Neural cell (in vitro differentiated cells): Measurements from ENCODE around the gene TNS1.

Experiments
- EP300 ChIP-seq: fragments of 450-650 bp; conservative IDR thresholded peaks from 2 replicates; pipeline ENCODE4 v1.6.1; 2014; ENCODE audit warnings: antibody characterized with exemption, mild to moderate bottlenecking, moderate library complexity; ENCODE audit not compliant: poor library complexity, severe bottlenecking
- POLR2AphosphoS5 ChIP-seq: IDR thresholded peaks from 2 replicates; pipeline ENCODE4 v1.6.1; 2012
- REST ChIP-seq: IDR thresholded peaks from 2 replicates; pipeline ENCODE4 v1.6.1; 2012; ENCODE audit warnings: borderline replicate concordance
- SMC3 ChIP-seq: fragments of 450-650 bp; conservative IDR thresholded peaks from 2 replicates; pipeline ENCODE4 v1.6.1; 2014; ENCODE audit warnings: antibody characterized with exemption, mild to moderate bottlenecking, moderate library complexity; ENCODE audit not compliant: poor library complexity
- TF ChIP-seq, protein P1 (sequence below): fragments of 450-650 bp; IDR thresholded peaks from 2 replicates; pipeline ENCODE4 v1.5.1; 2014; ENCODE audit warnings: antibody characterized with exemption, mild to moderate bottlenecking, moderate library complexity; ENCODE audit not compliant: poor library complexity, severe bottlenecking

- TF ChIP-seq, protein P1, sequence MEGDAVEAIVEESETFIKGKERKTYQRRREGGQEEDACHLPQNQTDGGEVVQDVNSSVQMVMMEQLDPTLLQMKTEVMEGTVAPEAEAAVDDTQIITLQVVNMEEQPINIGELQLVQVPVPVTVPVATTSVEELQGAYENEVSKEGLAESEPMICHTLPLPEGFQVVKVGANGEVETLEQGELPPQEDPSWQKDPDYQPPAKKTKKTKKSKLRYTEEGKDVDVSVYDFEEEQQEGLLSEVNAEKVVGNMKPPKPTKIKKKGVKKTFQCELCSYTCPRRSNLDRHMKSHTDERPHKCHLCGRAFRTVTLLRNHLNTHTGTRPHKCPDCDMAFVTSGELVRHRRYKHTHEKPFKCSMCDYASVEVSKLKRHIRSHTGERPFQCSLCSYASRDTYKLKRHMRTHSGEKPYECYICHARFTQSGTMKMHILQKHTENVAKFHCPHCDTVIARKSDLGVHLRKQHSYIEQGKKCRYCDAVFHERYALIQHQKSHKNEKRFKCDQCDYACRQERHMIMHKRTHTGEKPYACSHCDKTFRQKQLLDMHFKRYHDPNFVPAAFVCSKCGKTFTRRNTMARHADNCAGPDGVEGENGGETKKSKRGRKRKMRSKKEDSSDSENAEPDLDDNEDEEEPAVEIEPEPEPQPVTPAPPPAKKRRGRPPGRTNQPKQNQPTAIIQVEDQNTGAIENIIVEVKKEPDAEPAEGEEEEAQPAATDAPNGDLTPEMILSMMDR: no peak
- TF ChIP-seq EP300 (no peak), REST (no peak), POLR2AphosphoS5 (no peak), SMC3 (no peak)
Measured at GRCh38 chr2:217798743-217799562, 203.8 kb downstream of the TNS1 start.
